DMS53 treated with DMSO at 0.1 percent for 48 hours (cell line): ENCODE results near the gene OPRD1.
A peak's percentile ranks its signal among the peaks of the same experiment; 100 is the strongest.

Experiments used
- DNase-seq: peaks from one replicate; lab custom pipeline; 2025; ENCODE audit not compliant: unreplicated experiment; lab: John Stamatoyannopoulos, UW

The OPRD1 gene

GRCh38 chr1:28882009-28882628, 70.1 kb downstream of the OPRD1 start:
- DNase-seq = peak; percentile 94

DNA sequence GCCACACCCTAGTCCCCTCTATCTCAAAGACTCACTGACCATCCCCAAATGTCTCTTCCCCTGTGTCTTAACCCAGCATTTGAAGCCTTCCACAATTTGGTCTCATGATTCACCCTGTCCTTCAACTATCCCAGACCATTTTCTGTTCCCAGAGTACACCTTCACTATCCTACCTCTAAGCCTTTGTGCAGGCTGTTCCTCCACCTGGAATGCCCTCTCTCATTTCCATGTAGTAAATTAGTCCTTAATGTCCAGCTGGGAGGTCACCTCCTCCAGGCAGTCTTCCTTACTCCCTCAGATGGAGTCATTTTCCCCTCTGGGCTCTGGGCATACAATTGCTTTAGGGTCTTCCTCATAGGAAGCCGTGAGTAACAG, 71.3 kb downstream of the OPRD1 start:
- no peak for DNase-seq

DNA sequence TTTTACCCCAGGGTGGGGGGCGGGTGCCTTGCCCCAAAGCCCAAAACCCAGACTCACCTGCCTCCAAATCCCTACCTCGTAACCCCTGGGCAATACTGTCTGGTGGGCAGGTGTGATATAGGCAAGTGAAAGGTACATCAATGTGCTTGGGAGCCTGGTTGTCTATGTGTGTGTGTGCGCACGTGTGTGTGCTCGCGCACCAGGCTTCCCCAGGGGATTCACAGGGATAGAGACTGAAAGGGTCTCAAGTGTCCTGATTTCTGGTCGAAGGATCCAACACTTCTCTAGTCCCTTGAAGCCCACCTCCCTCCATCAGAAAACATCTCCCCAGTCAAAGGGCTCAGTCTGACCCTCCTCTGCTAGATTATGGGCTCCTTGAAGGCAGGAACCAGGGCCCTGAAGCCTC, 73.5 kb downstream of the OPRD1 start:
- no peak for DNase-seq

- peak; percentile 43 for DNase-seq
Measured at GRCh38 chr1:28885977-28886730, 74.2 kb downstream of the OPRD1 start.

- DNase-seq = peak; percentile 73
Measured at GRCh38 chr1:28886731-28887418, 74.9 kb downstream of the OPRD1 start.

- no peak for DNase-seq
Measured at GRCh38 chr1:28887419-28887834, 75.5 kb downstream of the OPRD1 start.

- no peak for DNase-seq
Measured at GRCh38 chr1:28887835-28888682, 76.1 kb downstream of the OPRD1 start.

DNA sequence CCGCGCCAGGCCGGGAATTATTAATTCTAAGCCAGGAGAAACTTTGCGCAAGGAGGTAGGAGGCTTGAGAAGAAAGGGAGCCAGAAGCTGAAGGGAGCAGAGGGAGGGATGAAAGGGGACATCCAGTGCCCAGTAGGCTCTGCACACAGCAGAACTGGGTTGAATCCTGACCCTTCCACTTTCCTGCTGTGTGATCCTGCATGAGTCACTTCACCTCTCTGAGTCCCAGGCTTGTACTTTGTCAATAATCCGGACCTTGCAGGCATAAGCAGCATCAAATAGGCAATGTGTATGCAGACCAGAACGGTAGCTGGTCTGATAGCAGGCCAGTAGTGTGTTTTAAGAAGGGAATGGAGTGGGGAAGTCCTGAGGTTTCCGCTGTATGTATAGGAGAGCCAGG, 76.9 kb downstream of the OPRD1 start:
- DNase-seq = no peak

- DNase-seq = no peak
Measured at GRCh38 chr1:28889357-28889756, 77.4 kb downstream of the OPRD1 start.

- no peak for DNase-seq
Measured at GRCh38 chr1:28890435-28890834, 78.5 kb downstream of the OPRD1 start.

DNA sequence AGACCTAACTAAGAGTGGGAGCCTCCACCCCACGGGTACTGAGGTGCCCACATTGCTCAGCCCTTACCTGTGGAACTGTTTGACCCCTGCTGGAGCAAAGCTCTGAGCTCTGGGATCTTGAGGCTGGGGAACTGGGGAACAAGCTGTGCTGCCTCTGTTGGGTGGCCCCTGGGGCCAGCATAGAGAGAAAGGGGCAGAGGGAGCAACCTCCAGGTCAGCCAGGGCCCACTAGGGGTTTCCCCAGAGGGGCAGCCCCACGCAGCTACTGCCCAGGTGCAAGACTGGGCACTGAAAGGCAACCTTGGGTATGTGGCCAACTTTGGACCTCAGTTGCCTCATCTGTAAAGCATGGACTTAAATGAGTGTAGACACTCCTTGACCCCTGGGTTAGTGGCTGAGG, 78.9 kb downstream of the OPRD1 start:
- DNase-seq = no peak

GRCh38 chr1:28891256-28891655, 79.3 kb downstream of the OPRD1 start:
- DNase-seq = no peak

DNA sequence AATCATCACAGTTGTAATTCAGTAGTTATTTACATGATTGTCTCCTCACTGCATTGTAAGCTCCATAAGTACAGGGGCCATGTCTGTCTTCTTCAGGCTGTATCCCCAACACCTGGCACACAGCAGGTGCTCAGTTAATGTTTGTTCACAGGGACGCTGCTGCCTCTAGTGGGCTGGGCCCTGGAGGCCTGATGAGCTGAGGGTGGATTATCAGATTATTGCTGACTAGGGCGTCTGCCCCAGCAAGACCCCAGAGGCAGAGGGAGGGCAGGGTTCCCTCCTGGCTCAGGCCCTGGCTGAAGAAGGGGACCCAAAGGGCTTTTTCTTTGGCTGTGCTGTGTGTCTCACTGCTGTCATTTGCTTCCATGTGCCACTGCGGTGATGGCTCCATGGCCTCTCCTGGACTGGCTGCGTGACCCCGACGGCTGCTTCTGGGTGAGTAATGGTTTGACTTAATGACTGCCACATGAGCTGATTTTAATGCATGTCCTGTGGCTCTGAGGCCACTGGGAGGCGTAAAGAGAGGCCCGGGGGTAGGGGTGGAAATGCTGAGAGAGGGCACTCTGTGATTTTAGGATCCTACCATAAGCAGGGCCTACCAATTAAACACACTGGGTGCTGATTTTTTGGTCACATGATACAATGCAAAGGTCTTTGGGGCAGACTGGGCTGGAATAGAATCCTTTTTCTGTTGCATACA, 81.6 kb downstream of the OPRD1 start:
- DNase-seq = no peak

- DNase-seq = no peak
Measured at GRCh38 chr1:28894785-28895184, 82.8 kb downstream of the OPRD1 start.

- no peak for DNase-seq
Measured at GRCh38 chr1:28895896-28896608, 84.1 kb downstream of the OPRD1 start.

DNA sequence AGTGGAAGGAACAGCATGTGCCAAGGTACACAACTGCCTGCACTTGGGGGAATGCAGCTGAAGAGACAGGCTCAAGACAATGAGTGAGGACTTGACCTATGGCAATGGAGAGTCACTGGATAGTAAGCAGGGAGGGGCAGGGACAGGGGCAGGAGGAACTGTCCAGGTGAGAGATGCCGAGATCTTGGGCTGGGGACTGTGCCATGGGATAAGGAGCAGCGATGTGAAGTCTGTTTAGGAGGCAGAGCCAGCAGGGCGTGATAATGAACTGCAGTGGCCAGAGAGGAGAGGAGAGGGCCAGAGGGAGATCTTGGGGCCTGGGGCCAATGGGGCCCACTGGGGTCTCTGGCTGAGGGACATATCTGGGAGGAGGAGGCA, 84.6 kb downstream of the OPRD1 start:
- no peak for DNase-seq

DNA sequence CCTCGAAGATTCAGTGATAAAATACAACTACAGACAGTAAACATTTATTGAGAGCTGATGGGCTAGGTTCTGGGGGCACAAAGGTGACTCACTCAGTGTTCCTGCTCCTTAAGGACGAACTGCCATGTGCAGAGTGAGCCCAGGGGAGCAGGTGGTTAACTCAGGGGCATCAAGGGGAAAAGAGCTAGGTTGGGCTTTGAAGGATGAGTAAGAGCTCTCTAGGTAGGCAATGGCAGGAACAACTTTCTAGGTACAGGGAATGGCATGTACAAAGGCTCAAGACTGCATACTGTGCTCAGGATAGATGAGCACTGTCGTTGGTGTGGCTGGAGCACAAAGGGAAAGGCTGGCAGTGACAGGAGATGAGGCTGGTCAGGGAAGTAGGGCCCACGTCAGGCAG, 85.8 kb downstream of the OPRD1 start:
- no peak for DNase-seq

GRCh38 chr1:28898405-28898881, 86.5 kb downstream of the OPRD1 start:
- no peak for DNase-seq

- no peak for DNase-seq
Measured at GRCh38 chr1:28899267-28899666, 87.3 kb downstream of the OPRD1 start.

GRCh38 chr1:28900562-28900961, 88.6 kb downstream of the OPRD1 start:
- DNase-seq = no peak
